B cell (primary cell): ENCODE results near the gene CTDP1. TPM values are rescaled to one million over a fixed set of nuclear protein-coding genes. Genes with fewer than 3 reads are reported as not detected.

ENCODE experiments used
- ATAC-seq: fragments of 200-7000 bp; cut with Tn5 transposase; one replicate; pipeline ENCODE4 v1.10.0; 2021; ENCODE audit warnings: low read depth, mild to moderate bottlenecking, moderate number of reproducible peaks, moderate library complexity
- CTCF ChIA-PET: fragments of 350-600 bp; sonication (Branson Sonifier 250); formaldehyde crosslinking; loops from one replicate; lab custom pipeline; 2021; ENCODE audit warnings: antibody characterized with exemption, inconsistent platforms; lab: Charles Lee
- POLR2A ChIA-PET: fragments of 350-600 bp; sonication (Branson Sonifier 250); formaldehyde crosslinking; loops from one replicate; lab custom pipeline; 2021; ENCODE audit warnings: antibody characterized with exemption; lab: Charles Lee
- DNase-seq: peaks from one replicate; pipeline ENCODE4 v3.0.0; 2013
- H2AFZ ChIP-seq: 2 replicates; pipeline ENCODE4 v1.6.1; 2012; ENCODE audit warnings: mild to moderate bottlenecking, low read depth, low read length; ENCODE audit not compliant: insufficient read depth, poor library complexity, severe bottlenecking
- H3K27ac ChIP-seq, 2 donors: 1 replicate in 1 of 2; 2 replicates in 1 of 2; pipeline ENCODE4 v1.5.1; 2012 to 2013; ENCODE audit warnings: low read length in 2 of 2, mild to moderate bottlenecking in 2 of 2, moderate library complexity in 1 of 2
- H3K27me3 ChIP-seq, 4 experiments: fragments of 200-600 bp in 1 of 4; sonication (generic) in 1 of 4; replicated peaks in 1 of 4; 1 replicate in 2 of 4; 2 replicates in 2 of 4; pipeline versions ENCODE4 v1.6.1 to v1.7.0; 2013 to 2016; ENCODE audit warnings: low read length in 3 of 4, mild to moderate bottlenecking in 2 of 4, mixed read lengths in 1 of 4, moderate library complexity in 1 of 4; ENCODE audit not compliant: insufficient read depth in 4 of 4, control insufficient read depth in 3 of 4; ENCODE audit errors: control extremely low read depth in 1 of 4
- H3K36me3 ChIP-seq, 2 experiments: replicated peaks in 1 of 2; 1 replicate in 1 of 2; 2 replicates in 1 of 2; pipeline versions ENCODE4 v1.6.1 to v1.7.1; 2013; ENCODE audit warnings: low read length in 1 of 2; ENCODE audit not compliant: insufficient read depth in 2 of 2, control insufficient read depth in 1 of 2; ENCODE audit errors: control extremely low read depth in 1 of 2, extremely low read depth in 1 of 2
- H3K4me1 ChIP-seq, 2 donors: fragments of 200-600 bp in 1 of 2; sonication (generic) in 1 of 2; 1 replicate in 1 of 2; 2 replicates in 1 of 2; pipeline versions ENCODE4 v1.5.1 to v1.6.1; 2013 to 2017; ENCODE audit warnings: low read length in 2 of 2; ENCODE audit not compliant: control insufficient read depth in 2 of 2, insufficient read depth in 2 of 2
- H3K4me2 ChIP-seq: replicated peaks from 2 replicates; pipeline ENCODE3; 2012; ENCODE audit warnings: mild to moderate bottlenecking, low read depth, low read length; ENCODE audit not compliant: poor library complexity, severe bottlenecking
- H3K4me3 ChIP-seq, 5 experiments: fragments of 200-600 bp in 1 of 5; sonication (generic) in 1 of 5; 1 replicate in 3 of 5; 2 replicates in 2 of 5; pipeline versions ENCODE4 v1.5.1 to v1.7.0; 2011 to 2016; ENCODE audit warnings: low read length in 4 of 5, mild to moderate bottlenecking in 4 of 5, low read depth in 2 of 5, control low read depth in 1 of 5, moderate library complexity in 1 of 5; ENCODE audit not compliant: insufficient read depth in 1 of 5; ENCODE audit errors: control extremely low read depth in 1 of 5, extremely low read depth in 1 of 5
- H3K79me2 ChIP-seq: fragments of 200-600 bp; sonication (generic); one replicate; pipeline ENCODE4 v1.6.0; 2016; ENCODE audit warnings: low read length; ENCODE audit not compliant: control insufficient read depth, insufficient read depth
- H3K9ac ChIP-seq: fragments of 200-600 bp; sonication (generic); 2 replicates; pipeline ENCODE4 v1.6.1; 2017; ENCODE audit warnings: mild to moderate bottlenecking, low read length, moderate library complexity
- H3K9me3 ChIP-seq, 3 donors: one replicate each; pipeline versions ENCODE4 v1.6.1 to v1.7.1; 2013; ENCODE audit warnings: low read length in 2 of 3; ENCODE audit not compliant: control insufficient read depth in 2 of 3, insufficient read depth in 1 of 3; ENCODE audit errors: control extremely low read depth in 1 of 3
- H4K20me1 ChIP-seq: 2 replicates; pipeline ENCODE4 v1.6.0; 2012; ENCODE audit warnings: mild to moderate bottlenecking, low read length; ENCODE audit not compliant: insufficient read depth, control insufficient read depth, poor library complexity, severe bottlenecking
- H3K27ac Mint-ChIP-seq: one replicate; pipeline ENCODE4 v1.8.0; 2021; ENCODE audit warnings: mixed read lengths
- H3K27me3 Mint-ChIP-seq: one replicate; pipeline ENCODE4 v1.8.0; 2021; ENCODE audit warnings: mixed read lengths
- H3K4me1 Mint-ChIP-seq: one replicate; pipeline ENCODE4 v1.8.0; 2021; ENCODE audit warnings: mixed read lengths
- H3K4me3 Mint-ChIP-seq: one replicate; pipeline ENCODE4 v1.8.0; 2021; ENCODE audit warnings: mixed read lengths
- H3K9me3 Mint-ChIP-seq: one replicate; pipeline ENCODE4 v1.8.0; 2022; ENCODE audit warnings: mixed read lengths; ENCODE audit not compliant: insufficient read depth
- EZH2 ChIP-seq: IDR thresholded peaks from 2 replicates; pipeline ENCODE4 v1.6.1; 2012; ENCODE audit warnings: borderline replicate concordance, low read depth, mild to moderate bottlenecking, moderate library complexity, low read length; ENCODE audit not compliant: insufficient read depth, poor library complexity, severe bottlenecking
- WGBS: methylation state at CpG from one replicate; pipeline ENCODE4 v1.1.5; 2013; ENCODE audit warnings: missing lambda C conversion rate; ENCODE audit not compliant: insufficient coverage; 5-methylcytosine and 5-hydroxymethylcytosine counted together
- intact Hi-C: fragments of 100-400 bp; cut with micrococcal nuclease; formaldehyde crosslinking; loops from one replicate; pipeline ENCODE4 v1.10.0; 2022
- polyA plus RNA-seq: library from polyadenylated mRNA; depleted of rRNA; stranded (reverse); fragments of >200 nt; gene quantifications from 2 replicates; pipeline ENCODE4 v1.2.3, GENCODE V29; 2012
- total RNA-seq, 2 donors: library from RNA; stranded (reverse); fragments of 120-200 nt in 1 of 2; gene quantifications; 1 replicate in 1 of 2; 2 replicates in 1 of 2; pipeline versions ENCODE4 v1.2.3 to v1.2.4, GENCODE V29; 2013 to 2022
- TF ChIP-seq, protein P1 (sequence below): fragments of 200-600 bp; IDR thresholded peaks from one replicate; pipeline ENCODE4 v1.8.0; 2022; ENCODE audit warnings: antibody characterized with exemption, mild to moderate bottlenecking

CTDP1 gene
- total and polyA plus RNA-seq, 2 donors (not counting 1 experiment from before 2014, with no cell fraction given), result 14.3 to 33.3 TPM

DNA sequence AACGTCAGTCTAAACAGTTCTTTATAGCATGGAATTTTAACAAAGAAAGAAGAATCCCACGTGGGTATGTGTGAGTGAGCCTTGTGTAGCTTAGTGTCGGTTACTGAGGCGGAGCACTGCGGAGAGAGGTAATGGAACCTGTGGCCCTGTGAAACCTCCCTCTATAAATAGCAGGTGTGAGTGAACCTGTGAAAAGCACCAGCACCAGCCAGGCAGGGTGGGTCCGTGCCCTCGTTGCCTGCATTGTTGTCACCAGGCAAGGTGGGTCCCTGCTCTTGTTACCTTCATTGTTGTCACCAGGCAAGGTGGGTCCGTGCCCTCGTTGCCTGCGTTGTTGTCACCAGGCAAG, 4.7 kb downstream of the CTDP1 start:
- H3K27ac ChIP-seq, result no peak overlapping the region
- CTCF ChIA-PET, result no interaction called here

DNA sequence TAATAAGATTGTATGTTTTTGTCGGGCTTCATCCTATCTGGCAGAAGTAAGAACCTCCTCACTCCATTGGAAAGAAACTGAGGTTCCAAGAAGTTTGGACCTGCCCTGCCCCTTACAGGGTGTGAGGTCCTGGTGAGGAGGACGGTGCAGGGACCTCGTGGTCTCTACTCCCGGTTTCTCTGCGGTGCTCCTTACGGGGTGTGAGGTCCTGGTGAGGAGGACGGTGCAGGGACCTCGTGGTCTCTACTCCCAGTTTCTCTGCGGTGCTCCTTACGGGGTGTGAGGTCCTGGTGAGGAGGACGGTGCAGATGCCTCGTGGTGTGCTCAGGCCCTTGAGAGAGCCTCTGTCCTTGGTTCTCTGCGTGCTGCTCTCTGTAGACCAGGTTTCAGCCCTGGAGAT, 5.2 kb downstream of the CTDP1 start:
- no peak overlapping the region for H3K4me3 ChIP-seq
- H3K36me3 ChIP-seq, result peaks cover 0 to 9% of the 10 kb centered on the region in 2 experiments
- 71% methylated on average over 9 of the region's 13 CpGs for WGBS
- H3K4me2 ChIP-seq, result no peak overlapping the region
- peaks cover 15 to 20% of the 10 kb centered on the region in 2 donors for H3K4me1 ChIP-seq
- Mint-ChIP-seq H3K27me3 (no peaks in the 10 kb centered on the region), H3K9me3 (no peaks in the 10 kb centered on the region), H3K4me3 (no peak overlapping the region), H3K4me1 (peaks cover 33% of the 10 kb centered on the region), H3K27ac (no peak overlapping the region)
- ChIA-PET CTCF (no interaction called here), POLR2A (no interaction called here)
- H3K27me3 ChIP-seq, result no peaks in the 10 kb centered on the region
- H3K27ac ChIP-seq, result no peak overlapping the region
- H3K9ac ChIP-seq, result no peak overlapping the region
- peaks cover 90% of the 10 kb centered on the region for H3K79me2 ChIP-seq
- TF ChIP-seq, protein P1, sequence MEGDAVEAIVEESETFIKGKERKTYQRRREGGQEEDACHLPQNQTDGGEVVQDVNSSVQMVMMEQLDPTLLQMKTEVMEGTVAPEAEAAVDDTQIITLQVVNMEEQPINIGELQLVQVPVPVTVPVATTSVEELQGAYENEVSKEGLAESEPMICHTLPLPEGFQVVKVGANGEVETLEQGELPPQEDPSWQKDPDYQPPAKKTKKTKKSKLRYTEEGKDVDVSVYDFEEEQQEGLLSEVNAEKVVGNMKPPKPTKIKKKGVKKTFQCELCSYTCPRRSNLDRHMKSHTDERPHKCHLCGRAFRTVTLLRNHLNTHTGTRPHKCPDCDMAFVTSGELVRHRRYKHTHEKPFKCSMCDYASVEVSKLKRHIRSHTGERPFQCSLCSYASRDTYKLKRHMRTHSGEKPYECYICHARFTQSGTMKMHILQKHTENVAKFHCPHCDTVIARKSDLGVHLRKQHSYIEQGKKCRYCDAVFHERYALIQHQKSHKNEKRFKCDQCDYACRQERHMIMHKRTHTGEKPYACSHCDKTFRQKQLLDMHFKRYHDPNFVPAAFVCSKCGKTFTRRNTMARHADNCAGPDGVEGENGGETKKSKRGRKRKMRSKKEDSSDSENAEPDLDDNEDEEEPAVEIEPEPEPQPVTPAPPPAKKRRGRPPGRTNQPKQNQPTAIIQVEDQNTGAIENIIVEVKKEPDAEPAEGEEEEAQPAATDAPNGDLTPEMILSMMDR, result no peak
- ATAC-seq (no peak), DNase-seq (no peak)
- no peaks in the 10 kb centered on the region for H3K9me3 ChIP-seq
- no peak overlapping the region for H2AFZ ChIP-seq
- H4K20me1 ChIP-seq, result peaks cover 74% of the 10 kb centered on the region
- intact Hi-C loops, result no loop called here

More for the DNA sequence above, 4.7 kb downstream of the CTDP1 start:
- H3K36me3 ChIP-seq, result peaks cover 0 to 9% of the 10 kb centered on the region in 2 experiments
- no peak overlapping the region for H3K9ac ChIP-seq
- DNase-seq, result no peak
- H3K27me3 Mint-ChIP-seq, result no peaks in the 10 kb centered on the region
- peaks cover 34% of the 10 kb centered on the region for H3K4me1 Mint-ChIP-seq
- 87% methylated on average over 7 of the region's 10 CpGs for WGBS
- intact Hi-C loops, result no loop called here
- no peak overlapping the region for H3K4me2 ChIP-seq
- H3K27ac Mint-ChIP-seq, result no peak overlapping the region
- H3K4me3 Mint-ChIP-seq, result no peak overlapping the region
- peaks cover 69% of the 10 kb centered on the region for H4K20me1 ChIP-seq
- no peak overlapping the region for H3K4me3 ChIP-seq
- H3K4me1 ChIP-seq, result peaks cover 15 to 20% of the 10 kb centered on the region in 2 donors
- peaks cover 85% of the 10 kb centered on the region for H3K79me2 ChIP-seq
- H3K27me3 ChIP-seq, result no peaks in the 10 kb centered on the region
- POLR2A ChIA-PET, result no interaction called here
- TF ChIP-seq EZH2, result no peak
- H2AFZ ChIP-seq, result no peak overlapping the region
- H3K9me3 ChIP-seq, result no peaks in the 10 kb centered on the region
- ATAC-seq, result no peak
- no peaks in the 10 kb centered on the region for H3K9me3 Mint-ChIP-seq
